Thyroid gland (tissue), 4 donors: Measurements from ENCODE around the gene ZER1.

Experiments used
- POLR2A ChIP-seq, 2 donors: fragments of 450-650 bp; IDR thresholded peaks; one replicate each; pipeline ENCODE4 v1.6.1; 2017; ENCODE audit warnings: antibody characterized with exemption in 2 of 2, mild to moderate bottlenecking in 2 of 2, moderate library complexity in 1 of 2
- TF ChIP-seq, protein P1 (sequence below), 6 experiments: fragments of 200-600 bp in 3 of 6; fragments of 450-650 bp in 3 of 6; sonication (generic) in 3 of 6; IDR thresholded peaks; one replicate each; pipeline ENCODE4 v1.5.1; 2016 to 2019; ENCODE audit warnings: antibody characterized with exemption in 6 of 6, mild to moderate bottlenecking in 2 of 6, inconsistent platforms in 1 of 6, moderate library complexity in 1 of 6

DNA sequence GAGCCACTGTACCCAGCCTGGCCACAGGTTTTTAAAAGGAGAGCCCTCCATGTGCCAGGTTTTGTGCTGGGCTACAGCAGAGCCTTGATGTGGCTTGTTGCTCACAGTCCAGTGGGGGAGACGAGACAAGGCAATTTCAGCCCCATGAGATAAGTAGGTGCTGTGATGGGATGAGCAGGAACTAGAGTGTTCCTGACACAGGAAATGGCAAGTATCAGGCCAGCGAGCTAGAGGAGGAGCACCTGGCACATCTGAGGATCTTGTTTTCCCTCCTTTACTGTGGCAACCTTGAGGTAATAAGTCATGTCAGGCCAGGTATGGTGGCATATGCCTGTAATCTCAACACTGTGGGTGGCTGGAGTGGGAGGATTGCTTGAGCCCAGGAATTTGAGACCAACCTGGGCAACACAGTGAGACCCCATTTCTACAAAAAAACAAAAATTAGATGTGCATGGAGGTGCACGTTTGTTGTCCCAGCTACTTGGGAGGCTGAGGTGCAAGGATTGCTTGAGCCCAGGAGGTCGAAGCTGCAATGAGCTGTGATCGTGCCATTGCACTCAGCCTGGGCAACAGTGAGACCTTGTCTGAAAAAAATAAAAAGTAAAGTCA is 44.0 kb downstream of the ZER1 start:
- TF ChIP-seq, protein P1, sequence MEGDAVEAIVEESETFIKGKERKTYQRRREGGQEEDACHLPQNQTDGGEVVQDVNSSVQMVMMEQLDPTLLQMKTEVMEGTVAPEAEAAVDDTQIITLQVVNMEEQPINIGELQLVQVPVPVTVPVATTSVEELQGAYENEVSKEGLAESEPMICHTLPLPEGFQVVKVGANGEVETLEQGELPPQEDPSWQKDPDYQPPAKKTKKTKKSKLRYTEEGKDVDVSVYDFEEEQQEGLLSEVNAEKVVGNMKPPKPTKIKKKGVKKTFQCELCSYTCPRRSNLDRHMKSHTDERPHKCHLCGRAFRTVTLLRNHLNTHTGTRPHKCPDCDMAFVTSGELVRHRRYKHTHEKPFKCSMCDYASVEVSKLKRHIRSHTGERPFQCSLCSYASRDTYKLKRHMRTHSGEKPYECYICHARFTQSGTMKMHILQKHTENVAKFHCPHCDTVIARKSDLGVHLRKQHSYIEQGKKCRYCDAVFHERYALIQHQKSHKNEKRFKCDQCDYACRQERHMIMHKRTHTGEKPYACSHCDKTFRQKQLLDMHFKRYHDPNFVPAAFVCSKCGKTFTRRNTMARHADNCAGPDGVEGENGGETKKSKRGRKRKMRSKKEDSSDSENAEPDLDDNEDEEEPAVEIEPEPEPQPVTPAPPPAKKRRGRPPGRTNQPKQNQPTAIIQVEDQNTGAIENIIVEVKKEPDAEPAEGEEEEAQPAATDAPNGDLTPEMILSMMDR (IDR thresholded peaks at IDR 0.05): no peak
- no peak for TF ChIP-seq POLR2A (IDR thresholded peaks at IDR 0.05)
